H1 (cell line): ENCODE measurements around the gene NPSR1. TPM values are rescaled to one million over a fixed set of nuclear protein-coding genes. Genes with fewer than 3 reads are reported as not detected.

Source experiments
- ASH2L ChIP-seq: fragments of 200-600, 300-600 bp; sonication (generic); IDR thresholded peaks from one replicate; pipeline ENCODE4 v1.7.1; 2017; ENCODE audit warnings: low read length
- KDM5A ChIP-seq: fragments of 200-600 bp; IDR thresholded peaks from 2 replicates; pipeline ENCODE4 v1.7.1; 2012; ENCODE audit warnings: mild to moderate bottlenecking, low read length, inconsistent platforms, mixed read lengths
- SAP30 ChIP-seq: fragments of 300-600 bp; sonication (generic); IDR thresholded peaks from 2 replicates; pipeline ENCODE4 v1.7.1; 2012; ENCODE audit warnings: low read length, moderate library complexity, mild to moderate bottlenecking, inconsistent platforms; ENCODE audit not compliant: insufficient read depth, insufficient replicate concordance
- polyA plus RNA-seq, 7 experiments: library from polyadenylated mRNA; depleted of rRNA in 3 of 7; stranded (reverse) in 5 of 7; unstranded in 2 of 7; fragments of >200 nt in 5 of 7; fragments of 200-250 nt in 2 of 7; gene quantifications; 1 replicate in 5 of 7; 2 replicates in 1 of 7; 4 replicates in 1 of 7; pipeline versions ENCODE4 v1.2.1 to v1.2.3, GENCODE V29; 2011 to 2013; ENCODE audit warnings: missing spikeins in 2 of 7, mixed read lengths in 2 of 7
- total RNA-seq: library from RNA; stranded (reverse); fragmentation: NEBNext Ultra II Directional; extraction: Animal tissue kit (Norgen Biotek cat#: 25700); gene quantifications from 2 replicates; pipeline ENCODE4 v1.2.1, GENCODE V29; 2021

Gene NPSR1
- total and polyA plus RNA-seq, 2 of the 8 experiments (the other 6 are each of a cell fraction or from before 2014, with no cell fraction given): not detected

DNA sequence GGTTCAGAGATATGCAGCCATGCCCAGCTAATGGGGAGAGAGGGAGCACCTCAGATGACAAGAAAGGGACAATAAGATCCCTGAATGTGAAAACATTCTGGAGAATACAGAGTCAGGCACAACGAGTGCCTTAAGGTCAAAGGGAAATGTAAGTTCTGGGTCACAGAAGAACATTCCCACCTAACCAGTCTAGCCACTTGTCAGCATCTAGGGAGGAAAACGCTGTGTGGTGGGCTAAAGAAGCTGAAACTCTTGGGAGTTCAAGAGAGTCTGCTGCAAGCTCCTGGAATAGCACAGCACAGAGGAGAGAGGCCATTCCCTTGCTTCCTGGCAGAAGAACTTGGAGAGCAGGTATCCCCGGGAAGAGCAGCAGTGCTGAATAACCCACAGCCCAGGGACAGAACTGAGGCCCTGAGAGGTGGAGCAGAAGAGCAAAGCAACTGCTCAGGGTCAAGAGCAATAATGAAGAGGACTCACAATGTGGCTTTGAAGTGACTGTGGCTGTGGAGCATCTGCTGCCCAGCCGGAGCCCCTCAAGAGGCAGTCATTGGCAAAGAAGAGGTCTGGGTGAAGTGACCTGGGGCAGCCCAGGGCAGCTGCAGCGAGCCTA lies 182.3 kb downstream of the NPSR1 start (continued):
- TF ChIP-seq SAP30 (no peak), KDM5A (no peak), ASH2L (no peak)
